GM13976 (cell line): ENCODE measurements around the gene LMF2.

ENCODE experiments used
- DNase-seq: peaks from one replicate; pipeline ENCODE4 v3.0.0; 2012; ENCODE audit warnings: low spot score
- CTCF ChIP-seq: IDR thresholded peaks from 2 replicates; pipeline ENCODE4 v1.5.1; 2012; ENCODE audit warnings: borderline replicate concordance, mild to moderate bottlenecking; ENCODE audit not compliant: insufficient read depth; ENCODE audit errors: extremely low read depth, missing control alignments, control extremely low read depth
- in situ Hi-C: fragments of 300-500 bp; cut with MboI; formaldehyde crosslinking; loops from one replicate; pipeline ENCODE4 v1.12.0; 2022; ENCODE audit warnings: low sequenced_read_pairs, mixed read lengths, inconsistent platforms; ENCODE audit not compliant: unreplicated experiment

The LMF2 gene

GRCh38 chr22:50474710-50475651 is 32.5 kb downstream of the LMF2 start, which contains the start of gene SBF1:
SBF1 (minus strand) TSS chr22:50475035; CDS start chr22:50474840, 195 bp downstream.
- peak; percentile 100 for DNase-seq
- in situ Hi-C loops = no loop called here
- TF ChIP-seq CTCF = no peak

- in situ Hi-C loops = no loop called here
- TF ChIP-seq CTCF = no peak
- DNase-seq = peak; percentile 63
Measured at GRCh38 chr22:50473855-50474671, 33.4 kb downstream of the LMF2 start.

DNA sequence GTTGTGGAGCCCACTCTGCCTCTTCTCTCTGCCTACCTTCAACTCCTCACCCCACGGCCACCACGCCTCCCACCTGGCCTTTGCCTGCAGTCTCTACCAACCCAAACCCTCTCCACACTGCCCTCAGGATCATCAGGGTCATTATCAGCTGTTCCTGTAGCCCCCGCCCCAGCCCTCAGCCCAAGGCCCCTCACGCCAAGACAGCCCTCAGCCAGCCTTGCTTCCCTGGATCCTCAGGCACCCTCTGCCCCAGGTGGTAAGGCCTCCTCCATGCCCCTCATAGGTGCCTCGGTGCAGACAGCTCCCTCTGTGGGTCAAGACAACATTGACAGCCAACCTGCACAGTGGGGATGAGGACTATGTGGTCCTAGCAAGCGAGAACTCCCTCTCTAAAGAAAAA is 34.4 kb downstream of the LMF2 start:
- TF ChIP-seq CTCF = peak; percentile 6
- in situ Hi-C loops = no loop called here
- DNase-seq = peak; percentile 67

DNA sequence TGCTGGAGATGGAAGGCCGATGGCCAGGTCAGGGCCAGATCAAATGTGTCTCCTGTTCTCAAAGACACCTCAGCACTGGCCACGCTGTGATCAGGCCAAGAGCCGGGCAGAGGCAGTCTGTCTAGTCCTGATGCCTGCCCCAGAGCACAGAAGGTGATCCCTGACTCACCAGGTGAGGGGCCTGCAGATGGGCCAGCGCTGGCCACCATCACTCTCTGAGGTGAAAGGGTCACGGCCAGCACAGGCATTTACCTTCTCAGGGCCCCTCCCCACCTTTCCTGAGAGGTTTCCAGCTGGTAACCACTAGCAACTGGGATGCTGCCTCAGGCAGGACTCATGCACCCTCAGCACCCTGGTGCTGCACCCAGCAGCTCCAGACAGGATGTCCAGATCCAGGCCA is 35.5 kb downstream of the LMF2 start:
- no peak for TF ChIP-seq CTCF
- DNase-seq = no peak
- in situ Hi-C loops = no loop called here

DNA sequence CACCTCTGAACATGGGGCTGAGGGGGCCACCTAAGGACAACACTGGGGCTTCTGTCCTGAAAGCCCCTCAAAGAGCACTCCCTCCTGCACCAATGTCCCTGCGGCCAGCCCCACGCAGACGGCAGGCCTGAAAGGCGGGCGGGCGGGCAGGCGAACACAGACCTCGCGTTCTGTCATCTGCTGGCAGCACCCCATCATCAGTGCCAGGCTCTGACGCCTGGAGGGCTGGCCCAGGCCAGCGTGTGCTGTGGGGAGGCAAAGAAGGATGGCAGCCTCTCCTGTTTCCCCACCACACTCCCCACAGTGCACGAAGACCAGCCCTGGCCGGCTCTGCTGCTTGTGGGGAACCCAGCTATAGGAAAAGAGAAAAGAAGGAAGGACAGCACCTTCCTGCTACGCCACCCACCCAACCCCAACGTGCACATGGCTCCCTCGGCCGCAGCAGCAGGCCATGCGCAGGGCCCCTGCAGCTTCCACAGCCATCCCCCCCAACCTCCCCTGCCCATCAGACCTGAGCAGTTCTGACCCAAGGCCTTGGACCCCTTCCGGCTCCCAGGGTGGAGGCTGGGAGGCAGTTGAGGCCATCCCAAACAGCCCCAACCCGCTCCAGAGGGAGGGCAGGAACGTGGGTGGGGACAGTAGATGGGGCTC is 36.2 kb downstream of the LMF2 start:
- DNase-seq = no peak

More for the DNA sequence above, 36.2 kb downstream of the LMF2 start:
- in situ Hi-C loops = no loop called here
- TF ChIP-seq CTCF = no peak
